HG02870 (cell line): ENCODE results near the gene UBXN11.
A peak's percentile ranks its signal among the peaks of the same experiment; 100 is the strongest.

Source experiments
- ATAC-seq: cut with Tn5 transposase; IDR thresholded peaks from one replicate; pipeline ENCODE4 v1.9.1; 2021; ENCODE audit warnings: mild to moderate bottlenecking, moderate library complexity; ENCODE audit not compliant: unreplicated experiment

The UBXN11 gene

DNA sequence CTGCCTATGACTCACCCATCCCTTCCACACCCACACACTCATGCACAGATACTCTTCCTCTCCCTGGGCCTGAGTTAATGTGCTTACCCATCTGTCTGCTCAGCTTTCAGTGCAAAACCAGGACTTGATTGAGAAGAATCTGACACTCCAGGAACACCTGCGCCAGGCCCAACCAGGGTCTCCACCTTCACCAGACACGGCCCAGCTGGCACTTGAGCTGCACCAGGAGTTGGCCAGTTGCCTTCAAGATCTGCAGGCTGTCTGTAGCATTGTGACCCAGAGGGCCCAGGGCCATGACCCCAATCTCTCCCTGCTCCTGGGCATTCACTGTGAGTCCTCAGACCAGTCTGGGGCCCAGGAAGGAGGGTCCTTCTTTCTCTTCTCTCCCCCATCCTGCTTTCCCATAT lies 30.0 kb downstream of the UBXN11 start:
- no peak for ATAC-seq

- ATAC-seq, result no peak
Measured at GRCh38 chr1:26275580-26276431, 30.6 kb downstream of the UBXN11 start.

DNA sequence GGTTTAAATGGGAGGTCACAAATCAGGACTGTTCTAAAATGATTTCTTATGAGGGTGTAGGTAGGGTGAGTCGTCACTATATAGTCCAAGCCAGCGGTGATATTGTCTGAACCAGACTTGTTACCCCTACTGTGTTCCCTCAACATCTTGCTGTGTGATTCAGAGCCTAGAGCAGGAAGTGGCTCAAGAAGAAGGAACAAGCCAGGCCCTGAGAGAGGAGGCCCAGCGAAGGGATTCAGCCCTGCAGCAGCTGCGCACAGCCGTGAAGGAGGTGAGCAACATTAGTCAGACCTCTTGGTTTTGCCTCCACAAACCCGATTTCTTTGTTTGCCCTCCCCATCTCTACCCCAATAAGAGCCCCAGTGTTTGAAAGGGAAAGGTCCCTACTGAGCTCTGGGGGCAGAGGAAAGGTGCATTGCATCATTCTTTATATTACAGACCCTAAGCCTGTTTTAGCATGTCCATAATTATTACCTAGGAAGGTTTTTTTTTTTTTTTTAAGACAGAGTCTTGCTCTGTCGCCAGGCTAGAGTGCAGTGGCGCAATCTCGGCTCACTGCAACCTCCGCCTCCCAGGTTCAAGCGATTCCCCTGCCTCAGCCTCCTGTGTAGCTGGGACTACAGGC lies 31.5 kb downstream of the UBXN11 start:
- ATAC-seq, result no peak

DNA sequence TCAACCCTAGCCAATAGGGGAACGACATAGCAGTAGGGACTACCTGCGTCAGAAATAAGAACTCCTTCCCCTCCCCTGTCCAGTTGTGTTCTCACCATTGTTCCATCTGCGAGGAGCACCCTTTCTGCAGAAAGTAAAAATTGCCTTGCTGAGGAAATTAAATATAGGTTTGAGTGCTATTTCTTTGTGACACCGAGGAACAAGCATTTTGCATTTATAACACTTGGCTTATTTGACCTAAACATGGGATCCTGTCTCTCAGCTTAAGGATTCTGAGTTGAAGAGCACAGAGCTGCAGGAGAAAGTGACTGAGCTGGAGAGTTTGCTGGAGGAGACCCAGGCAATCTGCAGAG lies 37.3 kb downstream of the UBXN11 start:
- ATAC-seq, result no peak

- ATAC-seq, result no peak
Measured at GRCh38 chr1:26268290-26269197, 37.9 kb downstream of the UBXN11 start.

- no peak for ATAC-seq
Measured at GRCh38 chr1:26265405-26265804, 41.0 kb downstream of the UBXN11 start.

- ATAC-seq, result no peak
Measured at GRCh38 chr1:26263212-26263611, 43.2 kb downstream of the UBXN11 start.

GRCh38 chr1:26259578-26259977 lies 46.9 kb downstream of the UBXN11 start:
- no peak for ATAC-seq

DNA sequence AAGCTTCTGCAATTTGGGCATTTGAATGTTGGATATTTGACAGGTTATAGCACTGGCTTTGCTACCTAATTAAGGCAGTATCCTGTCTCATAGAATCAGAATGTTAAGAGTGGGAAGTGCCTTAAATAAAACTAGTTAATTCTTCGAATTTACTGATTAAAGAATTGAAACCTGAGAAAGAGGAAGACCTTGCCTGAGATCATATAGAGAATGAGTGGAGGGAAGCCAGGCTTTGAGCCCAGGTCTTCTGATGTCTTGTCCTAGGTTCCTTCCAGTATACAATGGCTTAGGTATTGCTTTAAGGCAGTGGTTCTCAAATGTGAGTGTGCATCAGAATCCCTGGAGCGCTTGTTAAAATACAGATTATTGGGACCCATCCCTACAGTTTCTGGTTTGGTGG lies 47.4 kb downstream of the UBXN11 start:
- ATAC-seq, result no peak

DNA sequence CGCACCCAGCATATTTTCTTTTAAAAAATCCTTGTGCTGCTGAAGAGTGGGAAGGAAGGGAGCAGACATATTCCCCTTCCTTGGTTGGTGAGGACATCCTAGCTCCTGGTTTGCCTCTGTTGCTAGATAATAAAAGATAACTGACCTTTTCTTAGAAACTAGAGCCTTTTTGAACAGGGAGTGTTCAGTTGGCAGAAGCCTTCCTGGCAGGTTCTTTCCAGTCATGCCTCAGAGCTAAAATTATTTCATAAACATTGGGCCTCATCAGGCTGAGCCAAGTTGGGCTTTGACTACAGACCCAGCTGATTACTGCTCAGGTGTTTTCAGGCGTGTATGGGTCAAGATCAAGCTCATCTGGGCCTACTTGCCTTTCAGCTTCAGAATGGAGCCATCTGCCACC lies 49.2 kb downstream of the UBXN11 start:
- ATAC-seq, result no peak

GRCh38 chr1:26254404-26254803 lies 52.0 kb downstream of the UBXN11 start:
- ATAC-seq, result no peak

- no peak for ATAC-seq
Measured at GRCh38 chr1:26252718-26253117, 53.7 kb downstream of the UBXN11 start.

- ATAC-seq, result no peak
Measured at GRCh38 chr1:26239936-26240335, 66.5 kb downstream of the UBXN11 start.

GRCh38 chr1:26237230-26237966 lies 69.0 kb downstream of the UBXN11 start:
- no peak for ATAC-seq

- ATAC-seq, result no peak
Measured at GRCh38 chr1:26234644-26235370, 71.6 kb downstream of the UBXN11 start.

DNA sequence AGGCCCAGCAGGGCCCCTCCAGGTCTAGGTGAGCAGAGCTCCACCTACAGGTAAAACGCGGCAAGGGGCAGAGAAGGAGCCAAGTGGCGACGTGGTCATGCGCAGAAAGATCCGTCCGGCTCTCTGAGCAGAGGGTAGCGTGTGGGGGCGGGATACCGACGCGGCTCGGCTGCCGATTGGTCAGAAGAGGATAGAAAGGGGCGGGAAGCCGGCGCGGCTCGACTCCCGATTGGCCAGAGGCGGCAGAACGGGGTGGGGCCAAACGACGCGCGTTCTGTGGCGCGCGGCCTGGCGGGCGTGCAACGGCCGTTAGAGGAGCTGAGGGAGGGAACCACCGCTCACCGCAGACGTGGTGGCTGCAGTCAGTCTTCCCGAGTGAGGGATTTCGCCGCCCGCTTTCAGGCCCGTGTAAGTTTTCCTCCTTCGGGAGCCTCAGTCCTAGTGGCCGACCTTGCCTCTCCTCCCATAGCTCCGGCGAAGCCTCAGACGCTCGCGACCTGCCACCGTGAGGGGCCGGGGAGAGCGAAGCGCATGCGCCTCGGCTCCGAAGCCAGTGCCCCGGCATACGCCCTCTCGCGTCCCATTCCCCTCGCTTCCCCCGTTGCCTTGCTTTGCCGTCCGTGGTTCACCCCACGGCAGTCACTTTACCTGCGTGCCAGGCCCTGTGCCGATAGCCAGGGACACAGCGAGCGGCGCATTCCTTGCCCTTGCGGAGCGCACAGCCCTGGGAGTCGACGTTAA lies 72.4 kb downstream of the UBXN11 start, which contains the start of gene CEP85:
TSS of gene CEP85 (plus strand) at position 298 of the 741 bp plus-strand sequence. CDS start 5,584 bp downstream, outside the sequence.
- peak; percentile 90 for ATAC-seq
